NCI-H774 (cell line): Measurements from ENCODE around the gene POLD4.
A peak's percentile ranks its signal among the peaks of the same experiment; 100 is the strongest.
"Not testable (repeated sequence)": the region's sequence is repeated elsewhere in the genome, so short reads cannot be mapped to it uniquely, and the experiment has no call there.

Experiments used
- DNase-seq: peaks from one replicate; lab custom pipeline; 2025; lab: John Stamatoyannopoulos, UW

POLD4 gene

GRCh38 chr11:67351275-67352005, 1.9 kb downstream of the POLD4 start:
- DNase-seq = peak; percentile 28

GRCh38 chr11:67349928-67350465, 3.3 kb downstream of the POLD4 start:
- no peak for DNase-seq

DNA sequence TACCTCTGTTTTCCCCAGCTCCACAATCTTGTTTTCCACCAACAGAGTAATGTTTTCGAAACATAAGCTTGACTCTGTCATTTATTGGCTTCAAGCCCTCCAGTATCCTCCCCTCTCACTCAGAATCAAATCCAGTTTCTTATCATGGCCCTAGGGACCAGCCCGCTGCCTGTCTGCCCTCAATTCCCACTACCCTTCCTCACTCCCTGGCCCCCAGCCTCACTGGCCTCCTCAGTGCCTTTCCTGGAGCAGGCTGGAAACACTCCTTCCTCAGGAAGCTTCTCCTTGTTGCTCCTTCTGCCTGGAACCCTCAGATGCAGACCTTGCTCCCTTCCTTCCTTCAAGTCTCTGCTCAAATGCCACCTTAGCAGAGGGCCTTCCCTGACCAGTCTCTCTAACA, 3.9 kb downstream of the POLD4 start:
- DNase-seq = no peak

- no peak for DNase-seq
Measured at GRCh38 chr11:67349036-67349435, 4.3 kb downstream of the POLD4 start.

DNA sequence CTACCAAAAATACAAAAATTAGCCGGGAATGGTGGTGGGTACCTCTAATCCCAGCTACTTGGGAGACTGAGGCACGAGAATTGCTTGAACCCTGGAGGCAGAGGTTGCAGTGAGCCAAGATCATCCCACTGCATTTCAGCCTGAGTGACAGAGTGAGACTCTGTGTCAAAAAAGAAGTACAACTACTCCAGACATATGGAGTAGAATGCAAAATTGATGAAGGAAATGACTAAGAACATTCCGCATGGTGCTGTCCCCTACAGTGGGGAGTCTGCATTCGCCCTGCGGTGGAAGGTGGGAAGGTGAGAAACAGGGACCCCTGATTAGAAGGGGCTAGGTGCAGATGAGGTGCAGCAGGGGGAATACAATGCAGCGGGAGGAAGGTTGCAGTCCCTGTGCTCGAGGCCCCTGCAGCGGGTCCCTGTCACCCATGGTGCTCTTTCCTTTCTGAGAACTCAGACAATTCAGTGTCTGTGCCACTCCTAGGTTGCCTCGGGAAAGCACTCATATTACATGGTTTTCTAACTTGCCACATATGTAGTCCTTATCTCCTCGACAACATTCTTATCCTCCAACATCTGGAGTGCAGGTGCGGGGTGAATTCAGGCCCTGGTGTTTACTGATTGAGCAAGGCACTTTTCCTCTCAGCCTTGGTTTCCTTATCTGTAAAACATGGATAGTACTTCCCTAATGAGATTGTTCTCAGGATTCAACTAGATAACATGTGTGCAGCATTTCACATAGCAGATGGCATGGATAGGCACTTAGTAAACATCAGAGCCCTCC, 5.2 kb downstream of the POLD4 start:
- DNase-seq = no peak

GRCh38 chr11:67345920-67346819, 7.2 kb downstream of the POLD4 start:
- peak; percentile 19 for DNase-seq

- DNase-seq = no peak
Measured at GRCh38 chr11:67345247-67345919, 8.0 kb downstream of the POLD4 start.

GRCh38 chr11:67344264-67344663, 9.1 kb downstream of the POLD4 start:
- DNase-seq = no peak

GRCh38 chr11:67337257-67337656, 16.1 kb downstream of the POLD4 start:
- no peak for DNase-seq

- no peak for DNase-seq
Measured at GRCh38 chr11:67332081-67332691, 21.2 kb downstream of the POLD4 start.

GRCh38 chr11:67323526-67323925, 29.8 kb downstream of the POLD4 start:
- no peak for DNase-seq

- DNase-seq = no peak
Measured at GRCh38 chr11:67322049-67322448, 31.3 kb downstream of the POLD4 start.

DNA sequence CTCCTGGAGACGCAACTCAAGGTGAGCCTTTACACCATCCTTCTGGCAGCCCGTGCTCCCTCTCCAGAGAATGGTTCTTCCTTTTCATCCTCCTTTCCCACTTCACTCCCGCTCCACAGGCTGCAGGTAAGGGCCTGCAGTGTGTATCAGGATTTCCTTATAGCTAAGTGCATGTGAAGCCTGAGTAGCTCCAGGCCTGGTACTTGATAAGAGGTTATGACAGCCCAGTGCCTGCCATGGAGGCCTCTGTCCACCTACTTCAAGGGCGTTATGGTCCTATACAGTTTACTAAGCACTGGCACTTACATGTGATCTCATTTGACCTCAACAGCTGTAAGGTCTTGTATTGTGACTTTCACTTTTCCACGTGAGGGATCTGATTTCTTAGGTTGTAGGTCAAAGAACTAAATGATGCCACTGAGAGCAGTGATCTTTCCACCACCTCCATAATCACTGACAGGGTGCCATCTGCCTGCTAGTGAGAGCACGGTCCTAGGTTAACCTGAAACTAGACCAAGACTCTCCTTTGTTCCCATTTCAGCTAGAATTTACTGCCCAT, 32.0 kb downstream of the POLD4 start:
- no peak for DNase-seq

DNA sequence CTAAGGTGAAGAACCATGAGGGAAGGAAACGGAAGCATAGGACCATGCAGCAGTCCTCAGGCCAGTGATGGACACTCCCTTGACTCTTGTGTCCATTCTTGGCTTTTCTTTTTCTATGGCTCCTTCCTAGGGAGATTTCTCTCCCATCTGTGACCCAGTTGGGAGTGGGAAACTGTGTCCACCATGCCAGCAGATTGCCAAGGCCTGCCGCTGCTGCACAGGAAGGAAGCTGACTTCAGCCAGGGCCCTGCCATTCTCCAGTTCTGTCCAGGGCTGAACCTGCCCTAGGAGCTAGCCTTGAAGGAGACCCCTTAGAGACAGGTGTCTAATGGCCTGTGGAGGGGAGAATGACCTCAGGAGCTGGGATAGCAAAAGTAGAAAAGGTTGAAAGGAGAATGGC, 32.7 kb downstream of the POLD4 start:
- DNase-seq = no peak

DNA sequence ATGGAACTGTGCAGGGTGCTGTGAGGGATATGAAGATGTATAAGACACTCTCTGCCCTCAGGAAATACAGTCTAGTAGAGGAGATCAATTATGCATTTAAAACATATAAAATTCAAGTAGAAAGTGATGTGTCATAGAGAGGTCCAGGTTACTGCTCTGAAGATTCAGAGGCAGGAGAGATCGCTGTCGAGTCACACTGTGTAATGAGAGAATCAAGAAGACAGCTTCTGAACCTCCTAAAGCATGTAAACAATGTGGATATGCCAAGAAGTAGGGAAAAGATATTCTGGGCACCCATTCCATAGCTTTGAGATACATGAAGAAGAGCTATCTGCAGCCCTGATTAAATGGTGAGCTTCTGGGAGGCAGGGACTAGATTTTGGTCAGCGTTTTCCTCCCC, 33.3 kb downstream of the POLD4 start:
- no peak for DNase-seq

DNA sequence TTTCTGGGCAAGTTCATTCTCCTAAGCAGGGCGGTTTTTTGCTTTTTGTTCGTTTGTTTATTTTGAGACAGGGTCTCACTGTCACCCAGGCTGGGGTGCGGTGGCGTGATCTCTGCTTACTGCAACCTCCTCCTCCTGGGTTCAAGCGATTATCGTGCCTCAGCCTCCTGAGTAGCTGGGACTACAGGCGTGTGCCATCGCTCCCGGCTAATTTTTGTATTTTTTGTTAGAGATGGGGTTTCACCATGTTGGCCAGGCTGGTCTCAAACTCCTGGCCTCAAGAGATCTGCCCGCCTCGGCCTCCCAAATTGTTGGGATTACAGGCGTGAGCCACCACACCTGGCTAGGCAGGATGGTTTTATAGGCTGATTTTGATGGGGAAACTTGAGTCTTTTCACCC, 34.5 kb downstream of the POLD4 start:
- DNase-seq = not testable (repeated sequence)

DNA sequence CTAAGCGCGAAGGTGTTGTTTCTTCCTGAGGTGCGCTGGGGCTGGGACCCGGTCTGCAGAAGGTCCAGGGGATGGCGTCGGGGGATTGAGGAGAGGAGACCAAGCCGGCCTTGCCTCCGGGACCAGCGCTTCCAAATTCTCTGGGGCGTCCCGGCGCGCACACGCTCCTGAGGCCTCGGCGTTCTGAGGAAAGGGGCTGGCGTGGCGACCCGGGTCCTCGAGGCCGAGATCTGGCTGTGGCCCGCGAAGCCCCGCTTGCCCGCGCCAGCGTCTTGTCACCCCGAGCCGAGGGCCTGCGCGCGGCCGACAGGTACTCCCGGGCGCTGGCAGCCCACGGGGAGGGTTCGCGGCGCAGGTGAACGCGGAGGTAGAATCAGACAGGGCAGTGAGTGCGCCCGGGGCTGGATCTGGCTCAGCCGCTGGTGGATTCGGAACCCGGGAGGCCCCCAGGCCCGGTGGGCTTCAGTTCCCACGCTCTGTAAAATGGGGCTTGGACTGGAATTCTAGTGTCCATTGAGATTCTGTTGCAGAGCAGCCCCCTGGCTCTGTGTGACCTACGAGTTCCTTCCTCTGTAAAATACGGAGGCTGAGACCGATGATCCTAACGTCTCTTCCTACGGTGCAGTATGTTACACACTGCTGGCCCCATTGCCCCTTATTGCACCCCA, 35.3 kb downstream of the POLD4 start:
- peak; percentile 30 for DNase-seq

DNA sequence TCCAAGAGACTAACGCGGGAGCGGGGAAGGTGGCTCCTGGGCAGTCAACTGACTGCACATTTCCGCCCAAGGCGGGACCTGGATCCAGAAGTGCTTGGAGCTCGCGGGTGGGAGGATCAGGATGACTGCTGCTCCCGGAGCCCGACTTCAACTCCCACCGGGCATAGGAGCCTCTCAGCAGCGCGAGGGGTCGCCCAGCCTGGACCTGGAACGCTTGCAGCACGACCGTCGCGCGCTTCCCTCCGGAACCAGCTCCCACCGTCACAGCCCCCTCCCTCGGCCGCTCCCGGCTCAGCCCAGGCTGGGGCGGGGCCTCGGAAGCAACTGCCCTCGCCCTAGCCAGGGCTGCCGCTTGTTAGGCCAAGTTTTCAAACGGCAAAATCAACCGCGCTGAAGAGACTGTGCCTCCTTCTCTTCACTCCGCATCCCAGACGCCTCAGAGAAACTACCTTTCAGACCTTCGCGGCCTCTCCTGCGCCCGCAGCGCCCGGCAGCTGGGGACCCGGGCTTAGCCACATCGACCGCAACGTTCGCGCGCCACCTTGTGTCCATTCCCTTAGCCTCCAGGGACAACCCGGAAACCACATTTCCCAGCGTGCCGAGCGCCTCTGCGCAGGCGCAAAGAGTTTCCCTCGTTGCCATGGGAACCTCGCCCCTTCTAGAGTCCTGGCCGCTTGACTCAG, 36.0 kb downstream of the POLD4 start:
- peak; percentile 97 for DNase-seq

- no peak for DNase-seq
Measured at GRCh38 chr11:67316882-67317204, 36.5 kb downstream of the POLD4 start.
